ENCODE measurements around the gene SLC16A8. TPM values are rescaled to one million over a fixed set of nuclear protein-coding genes. Genes with fewer than 3 reads are reported as not detected.

SLC16A8 gene
- total and polyA plus RNA-seq, 2 experiments from 2014 or later, result 0.52 to 0.66 TPM

DNA sequence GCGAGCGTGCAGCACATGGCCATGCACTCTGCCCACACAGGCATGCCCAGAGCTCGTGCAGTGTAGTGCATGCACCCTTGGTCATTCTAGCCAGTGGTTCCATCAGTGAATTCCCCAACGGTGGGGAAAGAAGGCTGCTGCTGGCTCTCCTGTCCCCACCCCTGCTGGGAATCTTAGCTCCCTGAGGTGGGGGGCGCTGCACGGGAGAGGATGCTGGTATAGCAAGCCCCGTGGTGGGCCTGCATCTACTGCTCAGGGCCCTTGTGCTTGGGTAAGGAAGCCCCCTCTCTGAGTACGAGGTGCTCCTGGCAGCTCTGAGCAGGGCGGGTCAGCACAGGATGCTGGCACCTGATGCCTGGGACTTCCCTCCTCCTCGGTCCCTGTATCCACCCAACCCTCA is 45.0 kb upstream of the SLC16A8 start:
- no peak for ATAC-seq
- Histone ChIP-seq H3K27me3 (ENCODE audit: insufficient read depth) (no peaks in the 10 kb centered on the region), H3K9me2 (ENCODE audit: insufficient read depth) (no peaks in the 10 kb centered on the region), H3K36me3 (ENCODE audit: insufficient read depth) (no peaks in the 10 kb centered on the region), H3F3A (replicated peaks; ENCODE audit: low read depth) (0 out of 2 replicates have a peak, but pooled peaks cover 3% of the 10 kb centered on the region), H3K4me2 (no peak overlapping the region), H2AFZ (no peak overlapping the region), H3K4me3 (no peak overlapping the region), H3K4me1 (ENCODE audit: insufficient read depth) (no peaks in the 10 kb centered on the region), H3K27ac (ENCODE audit: low read depth) (no peak overlapping the region), H3K79me2 (replicated peaks; ENCODE audit: insufficient read depth) (no peaks in the 10 kb centered on the region), H4K20me1 (replicated peaks; ENCODE audit: insufficient read depth) (no peaks in the 10 kb centered on the region)
- H3K36me3 Mint-ChIP-seq (ENCODE audit: low read depth), result no peaks in the 10 kb centered on the region; the same call in 2 of the 3 replicates
- H3K27me3 Mint-ChIP-seq (ENCODE audit: insufficient read depth, low read depth, poor library complexity), result peaks cover 5% of the 10 kb centered on the region
- H3K9me3 Mint-ChIP-seq, result no peaks in the 10 kb centered on the region
- no peak for DNase-seq (ENCODE audit: low spot score)
- no peak overlapping the region for H3K27ac Mint-ChIP-seq
- peaks cover 4% of the 10 kb centered on the region for H3K4me1 Mint-ChIP-seq
- TF ChIP-seq POLR2AphosphoS5 (IDR thresholded peaks at IDR 0.05; ENCODE audit: low read depth) (no peak), ZNF114 (CRISPR knock-in tag; IDR thresholded peaks at IDR 0.05) (no peak)
- no peak overlapping the region for H3K4me3 Mint-ChIP-seq

DNA sequence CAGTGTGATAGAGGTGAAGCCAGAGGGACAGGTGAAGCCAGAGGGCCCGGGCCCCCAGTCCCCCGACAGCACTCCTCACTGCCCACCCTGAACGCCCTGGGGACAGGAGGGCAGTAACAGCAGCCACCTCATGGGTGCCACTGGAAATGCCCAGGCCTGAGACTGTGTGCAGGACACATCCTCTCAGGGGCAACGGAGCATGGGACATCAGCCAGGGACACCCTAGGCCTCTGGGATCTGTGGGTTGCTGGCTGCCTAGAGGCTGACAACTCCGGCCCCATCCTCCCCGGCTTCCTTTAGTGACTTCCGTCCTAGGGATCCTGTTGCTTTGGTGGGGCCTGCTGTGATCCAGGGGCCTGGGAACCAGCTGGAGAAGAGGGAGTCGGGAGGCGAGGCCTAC is 43.9 kb upstream of the SLC16A8 start:
- no peaks in the 10 kb centered on the region for H4K20me1 ChIP-seq (replicated peaks; ENCODE audit: insufficient read depth)
- no peak for DNase-seq (ENCODE audit: low spot score)
- H3K27me3 ChIP-seq (ENCODE audit: insufficient read depth), result no peaks in the 10 kb centered on the region
- Mint-ChIP-seq H3K4me3 (no peak overlapping the region), H3K4me1 (peaks cover 4% of the 10 kb centered on the region), H3K36me3 (ENCODE audit: low read depth) (no peaks in the 10 kb centered on the region; the same call in 2 of the 3 replicates), H3K9me3 (no peaks in the 10 kb centered on the region), H3K27me3 (ENCODE audit: insufficient read depth, low read depth, poor library complexity) (peaks cover 5% of the 10 kb centered on the region), H3K27ac (no peak overlapping the region)
- no peak overlapping the region for H3K27ac ChIP-seq (ENCODE audit: low read depth)
- H2AFZ ChIP-seq, result no peak overlapping the region
- H3K4me2 ChIP-seq, result no peak overlapping the region
- H3K79me2 ChIP-seq (replicated peaks; ENCODE audit: insufficient read depth), result no peaks in the 10 kb centered on the region
- TF ChIP-seq, protein P1, sequence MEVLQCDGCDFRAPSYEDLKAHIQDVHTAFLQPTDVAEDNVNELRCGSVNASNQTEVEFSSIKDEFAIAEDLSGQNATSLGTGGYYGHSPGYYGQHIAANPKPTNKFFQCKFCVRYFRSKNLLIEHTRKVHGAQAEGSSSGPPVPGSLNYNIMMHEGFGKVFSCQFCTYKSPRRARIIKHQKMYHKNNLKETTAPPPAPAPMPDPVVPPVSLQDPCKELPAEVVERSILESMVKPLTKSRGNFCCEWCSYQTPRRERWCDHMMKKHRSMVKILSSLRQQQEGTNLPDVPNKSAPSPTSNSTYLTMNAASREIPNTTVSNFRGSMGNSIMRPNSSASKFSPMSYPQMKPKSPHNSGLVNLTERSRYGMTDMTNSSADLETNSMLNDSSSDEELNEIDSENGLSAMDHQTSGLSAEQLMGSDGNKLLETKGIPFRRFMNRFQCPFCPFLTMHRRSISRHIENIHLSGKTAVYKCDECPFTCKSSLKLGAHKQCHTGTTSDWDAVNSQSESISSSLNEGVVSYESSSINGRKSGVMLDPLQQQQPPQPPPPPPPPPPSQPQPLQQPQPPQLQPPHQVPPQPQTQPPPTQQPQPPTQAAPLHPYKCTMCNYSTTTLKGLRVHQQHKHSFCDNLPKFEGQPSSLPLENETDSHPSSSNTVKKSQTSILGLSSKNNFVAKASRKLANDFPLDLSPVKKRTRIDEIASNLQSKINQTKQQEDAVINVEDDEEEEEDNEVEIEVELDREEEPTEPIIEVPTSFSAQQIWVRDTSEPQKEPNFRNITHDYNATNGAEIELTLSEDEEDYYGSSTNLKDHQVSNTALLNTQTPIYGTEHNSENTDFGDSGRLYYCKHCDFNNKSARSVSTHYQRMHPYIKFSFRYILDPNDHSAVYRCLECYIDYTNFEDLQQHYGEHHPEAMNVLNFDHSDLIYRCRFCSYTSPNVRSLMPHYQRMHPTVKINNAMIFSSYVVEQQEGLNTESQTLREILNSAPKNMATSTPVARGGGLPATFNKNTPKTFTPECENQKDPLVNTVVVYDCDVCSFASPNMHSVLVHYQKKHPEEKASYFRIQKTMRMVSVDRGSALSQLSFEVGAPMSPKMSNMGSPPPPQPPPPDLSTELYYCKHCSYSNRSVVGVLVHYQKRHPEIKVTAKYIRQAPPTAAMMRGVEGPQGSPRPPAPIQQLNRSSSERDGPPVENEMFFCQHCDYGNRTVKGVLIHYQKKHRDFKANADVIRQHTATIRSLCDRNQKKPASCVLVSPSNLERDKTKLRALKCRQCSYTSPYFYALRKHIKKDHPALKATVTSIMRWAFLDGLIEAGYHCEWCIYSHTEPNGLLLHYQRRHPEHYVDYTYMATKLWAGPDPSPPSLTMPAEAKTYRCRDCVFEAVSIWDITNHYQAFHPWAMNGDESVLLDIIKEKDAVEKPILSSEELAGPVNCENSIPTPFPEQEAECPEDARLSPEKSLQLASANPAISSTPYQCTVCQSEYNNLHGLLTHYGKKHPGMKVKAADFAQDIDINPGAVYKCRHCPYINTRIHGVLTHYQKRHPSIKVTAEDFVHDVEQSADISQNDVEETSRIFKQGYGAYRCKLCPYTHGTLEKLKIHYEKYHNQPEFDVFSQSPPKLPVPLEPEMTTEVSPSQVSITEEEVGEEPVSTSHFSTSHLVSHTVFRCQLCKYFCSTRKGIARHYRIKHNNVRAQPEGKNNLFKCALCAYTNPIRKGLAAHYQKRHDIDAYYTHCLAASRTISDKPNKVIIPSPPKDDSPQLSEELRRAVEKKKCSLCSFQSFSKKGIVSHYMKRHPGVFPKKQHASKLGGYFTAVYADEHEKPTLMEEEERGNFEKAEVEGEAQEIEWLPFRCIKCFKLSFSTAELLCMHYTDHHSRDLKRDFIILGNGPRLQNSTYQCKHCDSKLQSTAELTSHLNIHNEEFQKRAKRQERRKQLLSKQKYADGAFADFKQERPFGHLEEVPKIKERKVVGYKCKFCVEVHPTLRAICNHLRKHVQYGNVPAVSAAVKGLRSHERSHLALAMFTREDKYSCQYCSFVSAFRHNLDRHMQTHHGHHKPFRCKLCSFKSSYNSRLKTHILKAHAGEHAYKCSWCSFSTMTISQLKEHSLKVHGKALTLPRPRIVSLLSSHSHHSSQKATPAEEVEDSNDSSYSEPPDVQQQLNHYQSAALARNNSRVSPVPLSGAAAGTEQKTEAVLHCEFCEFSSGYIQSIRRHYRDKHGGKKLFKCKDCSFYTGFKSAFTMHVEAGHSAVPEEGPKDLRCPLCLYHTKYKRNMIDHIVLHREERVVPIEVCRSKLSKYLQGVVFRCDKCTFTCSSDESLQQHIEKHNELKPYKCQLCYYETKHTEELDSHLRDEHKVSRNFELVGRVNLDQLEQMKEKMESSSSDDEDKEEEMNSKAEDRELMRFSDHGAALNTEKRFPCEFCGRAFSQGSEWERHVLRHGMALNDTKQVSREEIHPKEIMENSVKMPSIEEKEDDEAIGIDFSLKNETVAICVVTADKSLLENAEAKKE (CRISPR knock-in tag; IDR thresholded peaks at IDR 0.05), result no peak
- no peak for TF ChIP-seq JUNB (IDR thresholded peaks at IDR 0.05; ENCODE audit: unreplicated experiment)
- ATAC-seq, result no peak
- H3K4me3 ChIP-seq, result no peak overlapping the region
- H3K9me2 ChIP-seq (ENCODE audit: insufficient read depth), result no peaks in the 10 kb centered on the region
- no peaks in the 10 kb centered on the region for H3K36me3 ChIP-seq (ENCODE audit: insufficient read depth)
- H3K4me1 ChIP-seq (ENCODE audit: insufficient read depth), result no peaks in the 10 kb centered on the region
- 0 out of 2 replicates have a peak, but pooled peaks cover 3% of the 10 kb centered on the region for H3F3A ChIP-seq (replicated peaks; ENCODE audit: low read depth)
